OCI-LY7 (cell line): Measurements from ENCODE around the gene PRKG1.

ENCODE experiments used
- EZH2phosphoT487 ChIP-seq: fragments of 200-600 bp; sonication (generic); IDR thresholded peaks from 2 replicates; pipeline ENCODE4 v1.6.1; 2018; ENCODE audit warnings: low read depth, borderline replicate concordance, mild to moderate bottlenecking, mixed run types, antibody characterized with exemption, low read length, moderate library complexity, mixed read lengths
- TF ChIP-seq, protein P1 (sequence below): fragments of 200-600 bp; sonication (generic); conservative IDR thresholded peaks from 2 replicates; pipeline ENCODE4 v1.5.1; 2014; ENCODE audit warnings: mild to moderate bottlenecking, antibody characterized with exemption, low read length, moderate library complexity, mixed read lengths

DNA sequence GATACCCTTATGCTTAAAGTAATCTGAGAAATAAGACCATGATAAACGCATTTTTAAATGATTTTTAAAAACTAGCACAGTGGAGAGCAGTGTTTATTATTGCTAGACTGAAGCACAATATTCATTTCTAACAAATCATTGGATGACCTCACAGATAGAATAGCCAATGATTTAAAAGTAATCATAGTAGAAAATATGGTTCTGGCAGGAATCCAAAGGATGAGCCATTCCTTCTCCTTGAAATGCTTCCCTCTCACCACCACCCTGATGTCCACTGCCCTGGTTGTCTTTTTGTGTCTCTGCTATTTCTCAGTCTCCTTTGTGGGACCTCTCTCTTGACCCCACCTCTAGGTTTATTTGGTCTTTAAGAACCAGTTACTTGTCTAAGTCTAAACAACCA is 64.9 kb downstream of the PRKG1 start:
- TF ChIP-seq, protein P1, sequence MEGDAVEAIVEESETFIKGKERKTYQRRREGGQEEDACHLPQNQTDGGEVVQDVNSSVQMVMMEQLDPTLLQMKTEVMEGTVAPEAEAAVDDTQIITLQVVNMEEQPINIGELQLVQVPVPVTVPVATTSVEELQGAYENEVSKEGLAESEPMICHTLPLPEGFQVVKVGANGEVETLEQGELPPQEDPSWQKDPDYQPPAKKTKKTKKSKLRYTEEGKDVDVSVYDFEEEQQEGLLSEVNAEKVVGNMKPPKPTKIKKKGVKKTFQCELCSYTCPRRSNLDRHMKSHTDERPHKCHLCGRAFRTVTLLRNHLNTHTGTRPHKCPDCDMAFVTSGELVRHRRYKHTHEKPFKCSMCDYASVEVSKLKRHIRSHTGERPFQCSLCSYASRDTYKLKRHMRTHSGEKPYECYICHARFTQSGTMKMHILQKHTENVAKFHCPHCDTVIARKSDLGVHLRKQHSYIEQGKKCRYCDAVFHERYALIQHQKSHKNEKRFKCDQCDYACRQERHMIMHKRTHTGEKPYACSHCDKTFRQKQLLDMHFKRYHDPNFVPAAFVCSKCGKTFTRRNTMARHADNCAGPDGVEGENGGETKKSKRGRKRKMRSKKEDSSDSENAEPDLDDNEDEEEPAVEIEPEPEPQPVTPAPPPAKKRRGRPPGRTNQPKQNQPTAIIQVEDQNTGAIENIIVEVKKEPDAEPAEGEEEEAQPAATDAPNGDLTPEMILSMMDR: no peak
- TF ChIP-seq EZH2phosphoT487: no peak
